HG03025 (cell line): ENCODE results near the gene IFNA5.

ENCODE experiments used
- ATAC-seq: cut with Tn5 transposase; IDR thresholded peaks from one replicate; pipeline ENCODE4 v1.9.1; 2021; ENCODE audit warnings: mild to moderate bottlenecking, moderate library complexity; ENCODE audit not compliant: unreplicated experiment, low FRiP score

Gene IFNA5

DNA sequence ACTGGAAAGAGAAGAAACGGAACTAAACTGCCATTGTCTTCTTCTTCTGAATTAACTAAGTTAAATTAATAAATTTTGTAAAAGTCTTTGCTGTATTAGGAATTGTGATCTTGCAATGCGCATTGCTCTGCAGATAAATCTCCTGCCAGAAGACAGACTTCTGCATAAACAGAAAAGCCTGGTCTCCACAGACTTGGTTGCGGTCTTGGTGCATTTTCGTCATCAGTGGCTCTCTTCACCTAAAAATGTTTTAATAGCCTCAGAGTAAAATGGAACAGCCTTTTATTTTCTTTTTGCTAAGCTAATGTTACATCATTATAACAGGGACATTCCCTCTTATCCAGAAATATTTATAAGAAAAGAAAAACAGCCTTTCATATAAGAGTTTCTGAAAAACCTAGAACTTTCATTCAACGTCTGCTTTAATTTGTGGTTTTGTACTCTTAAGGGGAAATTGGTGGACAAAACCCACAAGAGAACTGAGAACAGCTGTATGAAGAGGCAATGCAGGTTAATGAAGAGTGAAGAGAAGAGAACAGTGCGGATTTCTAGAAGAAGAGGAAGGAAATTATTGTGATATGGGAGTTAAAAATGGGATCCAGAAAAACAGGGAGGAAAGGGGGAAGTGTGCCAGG is 10.1 kb downstream of the IFNA5 start:
- ATAC-seq = peak; percentile 64

DNA sequence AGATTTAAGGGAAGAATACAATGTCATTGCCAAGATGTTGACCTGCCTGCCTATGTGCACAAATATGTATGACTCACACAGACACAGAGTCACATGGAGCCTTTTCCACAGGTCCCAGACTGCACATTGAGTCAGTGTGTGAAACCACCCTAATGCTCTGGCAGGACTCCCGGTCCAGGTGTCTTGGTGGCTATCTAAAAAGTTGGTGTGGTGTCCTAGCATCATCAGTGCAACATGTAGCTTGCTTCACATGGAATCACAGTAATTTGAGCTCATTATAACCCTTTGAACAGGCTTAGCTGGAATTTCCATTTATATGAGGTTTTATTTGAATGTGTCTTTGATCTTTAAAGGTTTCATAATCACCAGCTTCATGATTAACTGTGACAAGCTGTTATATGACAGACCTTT is 10.7 kb downstream of the IFNA5 start:
- no peak for ATAC-seq

- ATAC-seq = no peak
Observed at GRCh38 chr9:21289848-21290247, 15.3 kb downstream of the IFNA5 start.

DNA sequence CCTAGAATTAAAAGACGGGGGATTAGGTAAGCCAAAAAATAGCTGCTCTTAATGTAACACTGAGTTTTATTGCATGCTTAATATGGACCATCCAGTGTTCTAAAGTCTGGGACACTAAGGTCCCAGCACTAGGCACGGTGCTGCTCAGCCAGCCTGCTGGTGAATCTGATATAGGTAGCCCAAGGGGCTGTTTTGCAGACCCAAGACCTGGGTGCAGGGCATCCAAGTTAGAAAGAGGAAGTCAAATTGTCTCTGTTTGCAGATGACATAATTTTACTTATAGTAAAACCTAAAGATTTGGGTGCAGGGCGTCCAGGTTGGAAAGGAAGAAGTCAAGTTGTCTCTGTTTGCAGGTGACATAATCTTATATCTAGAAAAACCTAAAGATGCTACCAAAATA is 17.8 kb downstream of the IFNA5 start:
- no peak for ATAC-seq

DNA sequence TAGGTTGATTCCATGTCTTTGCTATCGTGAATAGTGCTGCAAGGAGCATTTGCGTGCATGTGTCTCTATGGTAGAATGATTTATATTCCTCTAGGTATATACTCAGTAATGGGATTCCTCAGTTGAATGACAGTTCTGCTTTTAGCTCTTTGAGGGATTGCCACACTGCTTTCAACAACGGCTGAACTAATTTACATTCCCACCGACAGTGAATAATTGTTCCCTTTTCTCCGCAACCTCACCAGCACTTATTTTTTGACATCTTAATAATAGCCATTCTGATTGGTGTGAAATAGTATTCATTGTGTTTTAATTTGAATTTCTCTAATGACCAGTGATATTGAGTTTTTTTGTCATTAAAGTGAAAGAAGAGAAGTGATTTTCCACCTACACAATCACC is 18.5 kb downstream of the IFNA5 start:
- no peak for ATAC-seq

DNA sequence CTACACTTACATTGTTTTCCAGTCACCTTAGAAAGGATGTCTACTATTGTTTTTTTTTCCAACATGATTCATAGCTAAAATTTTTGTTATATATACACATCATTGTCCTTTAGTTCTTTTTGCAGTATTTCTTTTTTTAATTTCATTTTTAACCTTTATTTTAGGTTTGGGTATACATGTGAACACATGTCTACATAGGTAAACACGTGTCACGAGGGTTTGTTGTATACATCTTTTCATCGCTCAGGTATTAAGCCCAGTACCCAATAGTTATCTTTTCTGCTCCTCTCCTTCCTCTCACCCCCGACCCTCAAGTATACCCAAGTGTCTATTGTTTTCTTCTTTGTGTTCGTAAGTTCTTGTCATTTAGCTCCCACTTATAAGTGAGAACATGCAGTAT is 19.0 kb downstream of the IFNA5 start:
- no peak for ATAC-seq

DNA sequence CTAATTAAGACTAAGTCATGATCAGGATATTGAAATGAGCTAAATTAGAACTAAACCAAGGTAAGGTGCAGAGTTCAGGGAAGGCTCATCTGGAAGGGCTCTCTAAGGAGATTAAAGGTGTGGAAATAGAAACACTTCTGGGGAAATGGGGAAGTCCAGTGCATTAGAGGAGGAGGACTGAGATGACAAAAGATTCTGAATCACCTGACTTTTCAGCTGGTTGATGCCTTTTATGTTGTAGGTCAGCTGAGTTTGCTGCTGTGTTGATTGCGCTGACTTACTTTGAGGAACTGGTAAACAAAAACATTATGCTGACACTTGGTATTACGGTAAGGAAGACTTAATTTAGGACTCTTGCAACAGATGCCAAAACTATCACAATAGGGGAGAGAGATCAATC is 23.8 kb downstream of the IFNA5 start:
- no peak for ATAC-seq

GRCh38 chr9:21268347-21268657 is 36.8 kb downstream of the IFNA5 start:
- ATAC-seq = no peak

DNA sequence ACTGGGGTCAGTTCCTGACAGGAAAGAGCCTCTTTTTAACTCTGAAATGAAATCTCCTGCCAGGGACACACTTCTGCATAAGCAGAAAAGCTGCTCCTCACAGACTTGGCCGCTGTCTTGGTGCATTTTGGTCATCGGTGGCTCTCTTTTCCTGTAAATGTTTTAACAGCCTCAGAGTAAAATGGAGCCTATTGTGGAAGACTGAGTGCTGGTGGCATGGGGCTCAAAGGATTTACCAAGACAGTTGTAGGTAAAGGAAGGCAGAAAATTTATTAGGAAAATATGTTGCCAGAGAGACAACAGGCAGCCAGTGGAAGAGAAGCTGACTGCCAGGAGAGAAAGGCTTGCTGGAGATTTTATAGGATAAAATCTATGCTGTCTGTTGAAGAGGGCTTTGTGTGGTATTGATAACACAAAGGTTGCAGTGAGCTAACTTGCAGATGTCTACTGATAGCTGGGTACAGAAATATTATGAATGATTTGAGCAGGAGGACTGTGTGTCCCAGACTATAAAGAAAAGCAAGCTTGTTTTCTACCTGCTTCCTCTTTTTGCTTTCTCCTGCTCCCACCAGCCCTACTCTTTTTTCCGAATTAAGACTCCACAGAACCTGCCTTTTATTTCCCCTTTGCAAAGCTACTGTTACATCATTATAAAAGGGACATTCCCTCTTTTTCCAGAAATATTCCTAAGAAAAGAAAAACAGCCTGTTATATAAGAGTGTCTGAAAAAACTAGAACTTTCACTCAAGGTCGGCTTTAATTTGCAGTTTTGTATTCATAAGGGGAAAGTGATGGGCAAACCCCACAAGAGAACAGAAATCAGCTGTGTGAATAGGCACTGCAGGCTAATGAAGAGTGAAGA is 37.4 kb downstream of the IFNA5 start:
- no peak for ATAC-seq

- no peak for ATAC-seq
Observed at GRCh38 chr9:21266733-21267484, 38.2 kb downstream of the IFNA5 start.

DNA sequence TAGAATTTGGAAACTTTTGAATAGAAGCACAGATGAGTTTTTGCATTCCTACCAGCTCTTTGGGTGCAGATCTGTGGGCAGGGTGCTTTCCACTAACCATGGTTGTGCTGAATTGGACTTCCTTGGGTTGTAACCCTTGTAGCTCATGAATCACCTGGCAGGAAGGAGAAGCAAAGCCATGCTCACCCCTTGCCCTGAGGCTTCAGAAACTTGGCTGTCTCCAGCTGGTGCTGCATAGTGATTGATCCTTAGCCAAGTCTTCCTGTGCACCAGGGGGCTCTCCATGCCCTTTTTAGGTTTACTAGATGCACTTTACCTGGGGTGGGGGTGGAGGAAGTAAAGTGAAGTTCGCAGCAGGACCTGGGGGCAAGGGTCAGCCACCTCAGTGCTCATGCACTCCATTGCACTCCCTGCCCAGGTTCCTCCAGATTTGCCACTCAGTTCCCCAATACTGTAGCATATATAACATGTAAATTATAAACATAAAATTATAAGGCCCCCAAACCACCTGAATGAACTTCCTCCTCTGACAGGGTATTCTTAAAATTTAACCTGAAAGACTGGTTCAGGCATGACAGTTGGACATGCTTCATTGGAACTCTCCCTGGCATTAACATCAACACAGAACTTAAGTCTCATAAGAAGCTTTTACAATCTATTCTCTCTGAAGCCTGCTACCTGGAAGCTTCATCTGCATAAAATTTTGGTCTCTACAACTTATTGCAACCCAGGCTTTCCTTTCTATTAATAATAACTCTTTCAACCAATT is 39.5 kb downstream of the IFNA5 start:
- no peak for ATAC-seq

DNA sequence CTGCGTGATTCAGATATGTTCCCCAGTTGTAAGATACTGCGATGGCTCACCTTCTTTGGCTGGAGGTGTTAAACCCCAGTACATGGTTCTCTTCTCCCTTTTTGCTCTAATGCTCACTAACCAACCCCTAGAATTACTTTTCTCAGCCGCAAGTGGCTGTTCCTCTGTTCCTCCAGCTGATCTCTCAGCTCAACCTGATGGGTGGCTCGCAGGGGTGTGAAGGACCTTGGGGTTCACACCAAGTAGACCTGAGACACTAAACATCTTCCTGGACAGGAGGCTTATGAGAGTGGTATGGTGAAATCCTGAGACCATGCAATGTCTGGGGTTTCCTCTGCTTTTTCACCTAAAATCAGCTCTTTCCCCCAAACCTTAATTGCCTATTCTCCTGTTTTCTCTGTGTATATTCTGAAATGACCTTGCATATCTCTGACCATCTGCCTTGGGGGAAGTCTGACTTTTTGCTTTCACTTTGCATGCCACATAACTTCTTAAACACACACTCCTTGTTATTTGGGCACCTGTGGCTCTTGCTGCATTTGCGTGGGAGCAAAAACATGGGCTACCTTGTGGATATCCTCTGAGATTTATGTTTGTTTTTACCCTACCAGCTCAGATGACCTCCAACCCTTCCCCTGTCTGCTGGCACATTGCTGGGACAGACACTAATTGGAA is 49.4 kb downstream of the IFNA5 start:
- ATAC-seq = no peak
